GM18858 (cell line): ENCODE results near the gene DARS2.
"Not testable (repeated sequence)": the region's sequence is repeated elsewhere in the genome, so short reads cannot be mapped to it uniquely, and the experiment has no call there.

Experiments used
- ATAC-seq: cut with Tn5 transposase; IDR thresholded peaks from one replicate; pipeline ENCODE4 v1.9.1; 2021; ENCODE audit not compliant: unreplicated experiment

DARS2 gene

GRCh38 chr1:173862146-173862768, 37.8 kb downstream of the DARS2 start:
- not testable (repeated sequence) for ATAC-seq

GRCh38 chr1:173862769-173863223, 38.3 kb downstream of the DARS2 start:
- ATAC-seq, result no peak

DNA sequence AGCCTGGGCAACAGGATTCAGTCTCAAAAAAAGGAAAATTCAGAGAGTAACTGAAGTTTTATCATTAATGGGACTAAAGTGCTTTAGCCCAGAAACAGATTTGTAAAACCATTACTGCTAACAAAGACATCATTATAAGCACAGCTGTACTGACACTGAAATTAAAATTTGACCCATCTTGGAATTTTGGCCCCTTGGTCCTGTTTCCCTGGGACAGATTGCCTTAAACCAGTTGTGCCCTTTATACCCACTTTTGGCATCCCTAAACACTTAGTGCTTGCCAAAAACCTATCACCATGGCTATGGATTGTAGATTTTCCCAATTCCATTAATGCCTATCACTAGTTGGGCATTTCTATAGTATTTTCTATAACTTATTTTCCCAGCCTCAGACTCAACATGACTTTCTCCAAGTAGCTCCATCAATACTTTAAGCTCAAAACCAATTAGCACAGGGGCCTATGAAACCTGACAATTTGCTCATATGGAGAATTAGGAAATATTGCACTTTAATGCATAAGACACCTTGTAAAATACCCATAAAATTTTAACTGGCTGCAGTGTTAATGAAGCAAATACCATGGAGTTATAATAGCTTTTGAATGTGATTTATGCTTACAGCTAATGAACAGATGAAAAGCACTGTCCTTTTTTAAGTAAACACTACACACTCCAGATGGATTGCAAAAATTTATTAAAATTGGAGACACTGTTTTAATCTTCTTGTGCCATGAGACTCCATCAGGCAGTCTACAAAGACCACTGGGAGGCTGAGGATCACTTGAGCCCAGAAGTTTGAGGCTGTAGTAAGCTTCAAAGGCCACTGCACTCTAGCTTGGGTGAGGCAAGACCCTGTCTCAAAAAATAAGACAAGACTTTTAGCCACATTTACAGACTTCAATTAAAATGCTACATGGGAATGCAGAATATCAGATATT, 39.0 kb downstream of the DARS2 start:
- no peak for ATAC-seq

DNA sequence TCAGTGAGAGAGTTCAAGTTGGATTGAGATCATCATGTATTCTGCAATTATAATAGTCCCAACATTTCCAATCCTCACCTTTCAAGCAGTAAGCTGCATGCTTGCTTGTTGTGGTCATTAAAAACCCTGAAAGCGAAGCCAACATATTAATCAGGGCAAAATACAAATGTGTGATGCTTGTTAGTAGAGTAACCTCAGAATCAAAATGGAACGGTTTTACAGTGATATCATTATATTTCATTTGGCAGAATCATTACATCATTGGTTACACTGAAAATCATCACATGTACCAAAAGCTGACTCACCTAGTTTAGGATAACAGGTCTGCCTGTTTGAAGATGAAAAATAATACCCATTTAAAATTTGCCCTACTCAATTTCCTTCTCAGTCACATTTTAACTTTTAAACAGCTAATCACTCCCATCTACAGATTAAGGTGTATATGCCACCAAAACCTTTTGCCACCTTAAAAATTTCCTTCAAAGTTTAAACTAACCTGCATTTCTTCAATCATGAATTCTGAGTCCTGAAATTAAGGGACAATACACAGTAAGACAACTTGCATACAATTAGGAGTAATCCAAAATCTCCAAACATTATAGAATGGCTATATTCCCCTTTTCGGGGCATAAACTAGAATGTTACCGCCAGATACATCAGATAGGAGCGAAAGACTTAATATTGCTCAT, 39.9 kb downstream of the DARS2 start:
- no peak for ATAC-seq

- no peak for ATAC-seq
These were observed 41.1 kb downstream of the DARS2 start for GRCh38 chr1:173865468-173866164.

GRCh38 chr1:173866413-173867115, 42.1 kb downstream of the DARS2 start:
- no peak for ATAC-seq

GRCh38 chr1:173867141-173867752, 42.8 kb downstream of the DARS2 start:
- ATAC-seq, result no peak

- peak; percentile 65 for ATAC-seq
These were observed 43.3 kb downstream of the DARS2 start, which contains the start of gene GAS5 for GRCh38 chr1:173867753-173868265. Gene GAS5, minus strand, starts transcription at chr1:173867989.

DNA sequence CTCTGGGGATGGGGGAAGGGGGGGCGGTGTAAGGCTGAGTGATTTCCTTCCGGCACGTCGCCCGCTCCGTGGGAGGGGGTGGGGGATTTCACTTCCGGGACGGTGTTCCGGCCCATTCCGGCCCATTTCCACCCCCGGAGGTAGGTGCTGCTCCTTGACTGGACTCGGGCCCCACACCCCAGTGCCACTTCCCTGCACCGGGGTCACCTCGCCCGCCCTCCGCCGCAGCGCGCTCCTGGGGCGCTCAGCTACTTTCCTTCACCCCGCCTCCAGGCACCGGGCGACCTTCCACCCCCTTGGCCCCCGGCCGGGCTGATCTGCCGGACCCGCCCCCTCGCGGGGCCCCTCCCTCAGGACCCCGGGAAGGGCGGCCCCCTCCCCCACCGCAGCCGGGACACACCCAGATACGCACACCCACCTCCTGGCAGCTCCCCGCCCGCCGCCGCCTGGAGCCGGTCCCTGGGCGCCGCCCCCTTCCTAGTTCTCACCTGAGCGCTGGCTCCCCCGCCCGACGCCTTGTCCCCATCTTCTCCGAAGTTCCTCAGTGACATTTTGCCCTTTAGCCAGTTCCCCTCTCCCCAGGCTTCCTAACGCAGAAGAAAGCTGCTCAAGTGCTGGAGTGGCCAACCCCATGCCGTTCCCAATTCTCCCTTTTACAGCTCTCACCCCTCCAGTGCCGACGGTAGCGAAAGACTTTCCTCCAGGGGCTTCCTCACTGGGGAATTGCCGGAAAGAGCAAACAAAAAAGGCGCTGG, 44.0 kb downstream of the DARS2 start, which contains the start of gene ZBTB37:
ZBTB37 (plus strand) TSS at position 115 of the 755 bp plus-strand sequence. CDS start 1,846 bp downstream, outside the sequence.
- peak; percentile 37 for ATAC-seq

GRCh38 chr1:173869021-173869359, 44.5 kb downstream of the DARS2 start:
- no peak for ATAC-seq

DNA sequence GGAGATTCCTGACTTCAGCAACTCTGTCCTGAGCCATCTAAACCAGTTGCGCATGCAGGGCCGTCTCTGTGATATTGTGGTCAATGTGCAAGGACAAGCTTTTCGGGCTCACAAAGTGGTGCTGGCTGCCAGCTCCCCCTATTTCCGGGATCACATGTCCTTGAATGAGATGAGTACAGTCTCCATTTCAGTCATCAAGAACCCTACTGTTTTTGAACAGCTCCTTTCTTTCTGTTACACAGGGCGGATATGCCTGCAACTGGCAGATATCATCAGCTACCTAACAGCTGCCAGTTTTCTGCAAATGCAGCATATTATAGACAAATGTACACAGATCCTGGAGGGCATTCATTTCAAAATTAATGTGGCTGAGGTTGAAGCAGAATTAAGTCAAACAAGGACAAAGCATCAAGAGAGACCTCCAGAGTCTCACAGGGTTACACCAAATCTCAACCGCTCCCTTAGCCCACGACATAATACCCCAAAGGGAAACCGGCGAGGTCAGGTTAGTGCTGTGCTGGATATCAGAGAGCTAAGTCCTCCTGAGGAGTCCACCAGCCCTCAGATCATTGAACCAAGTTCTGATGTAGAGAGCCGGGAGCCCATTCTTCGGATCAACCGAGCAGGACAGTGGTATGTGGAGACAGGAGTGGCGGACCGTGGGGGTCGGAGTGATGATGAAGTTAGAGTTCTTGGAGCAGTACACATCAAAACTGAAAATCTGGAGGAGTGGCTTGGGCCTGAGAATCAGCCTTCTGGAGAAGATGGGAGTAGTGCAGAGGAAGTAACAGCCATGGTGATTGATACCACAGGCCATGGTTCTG, 46.0 kb downstream of the DARS2 start:
- peak; percentile 26 for ATAC-seq

GRCh38 chr1:173871091-173871490, 46.6 kb downstream of the DARS2 start:
- ATAC-seq, result no peak

- ATAC-seq, result no peak
These were observed 47.0 kb downstream of the DARS2 start for GRCh38 chr1:173871500-173871899.

GRCh38 chr1:173876732-173877131, 52.3 kb downstream of the DARS2 start:
- ATAC-seq, result no peak

- ATAC-seq, result no peak
These were observed 53.8 kb downstream of the DARS2 start for GRCh38 chr1:173878251-173878650.

DNA sequence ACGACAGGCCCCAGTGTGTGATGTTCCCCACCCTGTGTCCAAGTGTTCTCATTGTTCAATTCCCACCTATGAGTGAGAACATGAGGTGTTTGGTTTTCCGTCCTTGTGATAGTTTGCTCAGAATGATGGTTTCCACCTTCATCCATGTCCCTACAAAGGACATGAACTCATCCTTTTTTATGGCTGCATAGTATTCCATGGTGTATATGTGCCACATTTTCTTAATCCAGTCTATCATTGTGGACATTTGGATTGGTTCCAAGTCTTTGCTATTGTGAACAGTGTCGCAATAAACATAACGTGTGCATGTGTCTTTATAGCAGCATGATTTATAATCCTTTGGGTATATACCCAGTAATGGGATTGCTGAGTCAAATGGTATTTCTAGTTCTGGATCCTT, 56.6 kb downstream of the DARS2 start:
- not testable (repeated sequence) for ATAC-seq

GRCh38 chr1:173884701-173885100, 60.2 kb downstream of the DARS2 start:
- no peak for ATAC-seq
